Measurements from ENCODE around the gene DPH7.
A peak's percentile ranks its signal among the peaks of the same experiment; 100 is the strongest.
"Not testable (repeated sequence)": the region's sequence is repeated elsewhere in the genome, so short reads cannot be mapped to it uniquely, and the experiment has no call there.

The DPH7 gene

DNA sequence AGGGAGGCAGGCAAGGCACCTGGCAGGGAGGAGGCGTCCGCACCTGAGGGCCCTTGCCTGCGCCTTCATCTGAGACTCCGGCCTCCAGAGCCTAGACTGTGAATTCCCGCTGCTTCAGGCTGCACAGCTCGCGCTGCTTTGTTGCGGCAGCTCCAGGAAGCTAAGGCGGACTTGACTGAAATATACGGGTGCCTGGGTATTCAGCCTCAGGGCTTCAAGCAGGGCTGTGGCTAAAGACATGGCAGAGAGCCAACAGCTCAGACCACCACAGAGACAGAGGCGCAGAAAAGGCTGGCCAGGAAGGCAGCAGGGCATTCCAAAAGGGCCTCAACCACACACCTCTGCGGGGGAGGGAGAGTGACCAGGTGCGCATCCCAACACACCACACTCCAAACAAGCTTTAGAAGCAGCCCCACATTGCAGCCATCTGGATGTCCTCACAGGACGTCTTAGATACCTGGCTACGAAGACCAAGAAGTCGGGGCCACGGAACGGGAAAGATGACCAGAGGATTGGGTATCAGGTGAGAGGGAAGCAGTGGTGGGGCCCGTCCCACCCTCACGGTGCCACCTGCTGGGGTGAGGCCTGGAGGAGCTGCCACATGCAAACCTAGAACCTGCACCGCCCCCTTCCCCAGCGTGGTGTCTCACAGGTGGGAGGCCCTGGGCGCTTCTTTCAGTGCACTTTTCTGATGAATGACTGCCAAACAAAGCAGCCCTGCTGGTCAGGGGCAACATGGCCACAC lies 1.7 kb upstream of the DPH7 start:
- DNase-seq, result no peak

GRCh38 chr9:137579259-137579604 lies 507 bp upstream of the DPH7 start:
- DNase-seq, result no peak

DNA sequence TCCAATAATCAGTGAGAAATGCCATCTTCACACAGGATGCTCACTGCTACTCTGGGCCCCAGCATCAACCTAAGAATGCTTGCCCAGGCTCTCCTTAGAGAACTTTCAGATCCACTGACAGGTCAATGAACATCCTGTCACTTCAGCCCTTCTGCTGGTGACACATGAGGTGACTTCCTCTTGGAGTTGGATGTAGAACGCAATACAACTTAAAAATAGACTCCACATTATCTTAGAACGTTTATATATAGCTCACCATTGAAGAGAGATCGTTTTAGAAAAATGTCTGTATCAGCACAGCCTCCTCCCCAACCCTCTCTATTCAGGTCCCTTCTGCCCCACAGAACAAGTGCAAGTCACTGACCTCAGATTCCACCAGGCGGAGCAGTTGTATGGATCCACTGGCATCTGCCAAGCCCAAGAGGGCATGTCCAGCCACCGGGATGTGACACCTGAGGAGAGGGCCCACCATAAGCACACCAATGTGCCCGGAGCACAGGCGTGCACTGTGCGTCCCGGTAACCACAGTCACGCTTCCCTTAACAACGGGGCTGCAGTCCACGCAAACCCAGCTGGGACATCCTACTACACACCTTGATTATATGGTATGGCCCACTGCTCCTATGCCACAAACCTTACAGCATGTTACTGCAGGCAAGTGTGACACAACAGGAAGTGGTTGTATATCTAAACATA lies 2.9 kb downstream of the DPH7 start:
- DNase-seq, result no peak

DNA sequence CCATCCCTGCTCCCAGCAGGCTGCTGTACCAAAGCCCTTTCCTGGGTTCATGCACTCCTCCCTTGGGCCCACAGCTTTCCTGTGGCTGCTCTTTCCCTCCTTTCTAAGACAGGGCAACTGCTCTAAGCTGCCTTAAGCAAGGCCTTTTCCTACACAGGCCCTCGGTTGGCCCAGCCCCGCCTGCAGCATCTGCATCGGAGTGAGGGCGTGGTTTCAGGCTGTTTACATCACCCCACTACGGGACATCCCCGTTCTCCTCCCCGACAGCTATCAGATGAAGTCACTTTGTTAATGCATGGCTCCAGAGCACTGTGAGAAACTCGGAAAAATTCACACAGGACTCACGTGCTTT lies 3.4 kb downstream of the DPH7 start:
- peak; percentile 39 for DNase-seq

DNA sequence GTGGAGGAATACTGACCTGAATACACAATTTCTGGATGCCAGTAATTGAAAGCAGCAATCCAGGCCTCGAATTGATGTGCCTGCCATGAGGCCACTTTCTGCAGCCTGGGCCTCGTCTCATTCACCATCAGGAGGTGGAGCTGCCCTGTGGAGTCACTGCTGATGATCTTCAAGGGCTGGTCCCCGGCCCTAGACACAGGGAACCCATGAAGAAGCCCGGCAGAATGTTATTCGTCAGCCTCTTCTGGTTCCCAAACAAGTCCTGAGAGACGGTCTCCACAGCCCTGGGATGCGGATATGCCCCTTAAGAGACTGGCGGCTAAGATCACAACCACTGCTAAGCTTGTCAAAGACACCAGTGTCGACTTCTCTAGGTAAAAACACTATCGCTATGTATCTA lies 4.5 kb downstream of the DPH7 start:
- no peak for DNase-seq

DNA sequence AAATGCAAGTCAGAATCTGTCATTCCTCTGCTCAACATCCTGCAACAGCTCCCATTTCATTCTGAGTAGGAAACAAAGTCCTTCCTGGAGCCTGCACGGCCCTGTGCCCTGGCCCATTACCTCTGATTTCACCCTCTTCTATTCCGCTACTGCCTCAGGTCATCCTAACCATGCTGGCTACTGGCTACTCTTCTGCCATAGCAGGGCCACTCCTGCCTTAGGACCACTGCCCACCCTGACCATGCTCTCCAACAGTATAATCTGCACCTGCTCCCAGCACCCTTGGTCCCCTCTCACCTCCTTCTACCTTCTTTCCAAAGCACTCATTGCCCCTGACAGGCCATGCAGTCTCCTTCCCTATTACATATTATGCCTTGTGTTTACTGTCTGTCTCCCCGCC lies 8.2 kb downstream of the DPH7 start:
- no peak for DNase-seq

DNA sequence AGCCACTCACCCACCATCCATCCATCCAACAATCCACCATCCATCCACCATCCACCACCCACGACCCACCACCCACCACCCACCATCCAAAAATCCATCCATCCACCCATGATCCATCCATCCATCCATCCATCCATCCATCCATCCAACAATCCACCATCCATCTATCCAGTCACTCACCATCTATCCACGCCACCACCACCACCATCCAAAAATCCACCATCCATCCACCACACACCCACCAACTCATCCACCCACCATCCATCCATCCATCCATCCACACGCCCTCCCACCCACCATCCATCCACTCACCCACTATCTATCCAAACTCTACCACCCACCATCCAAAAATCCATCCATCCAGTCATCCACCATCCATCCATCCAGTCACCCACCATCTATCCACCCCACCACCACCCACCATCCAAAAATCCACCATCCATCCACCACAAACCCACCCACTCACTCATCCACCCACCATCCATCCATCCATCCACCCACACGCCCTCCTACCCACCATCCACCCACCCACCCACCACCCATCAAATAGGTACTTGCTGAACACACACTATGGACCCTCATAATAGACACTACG lies 9.0 kb downstream of the DPH7 start:
- no peak for DNase-seq

- not testable (repeated sequence) for DNase-seq
These were observed 10.3 kb downstream of the DPH7 start for GRCh38 chr9:137568445-137568844.

- no peak for DNase-seq
These were observed 13.8 kb downstream of the DPH7 start for GRCh38 chr9:137564817-137565411.

- DNase-seq, result no peak
These were observed 14.6 kb downstream of the DPH7 start for GRCh38 chr9:137564134-137564533.

GRCh38 chr9:137558127-137558526 lies 20.6 kb downstream of the DPH7 start:
- DNase-seq, result no peak

- no peak for DNase-seq
These were observed 22.5 kb downstream of the DPH7 start for GRCh38 chr9:137556069-137556838.

DNA sequence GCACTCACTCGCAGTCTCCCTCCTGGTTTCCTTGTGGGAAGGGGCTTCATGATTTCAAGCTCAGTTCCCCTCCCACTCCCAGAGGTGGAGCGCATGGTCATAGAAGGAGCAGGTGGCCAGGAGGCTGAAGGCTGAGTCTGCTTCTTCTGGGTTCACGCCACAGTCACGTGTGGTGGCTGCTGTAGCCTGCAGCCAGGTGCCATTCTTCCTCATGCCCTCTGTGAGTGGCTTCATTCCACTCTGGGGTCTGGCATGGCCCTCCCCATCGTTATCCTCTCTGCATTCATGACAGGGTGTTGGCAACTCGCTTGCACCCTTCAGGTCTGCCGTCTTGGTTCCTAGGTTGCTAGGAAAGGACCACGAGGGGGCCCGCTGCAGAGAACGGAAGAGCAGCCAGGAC lies 23.5 kb downstream of the DPH7 start:
- no peak for DNase-seq

GRCh38 chr9:137554349-137554748 lies 24.4 kb downstream of the DPH7 start:
- no peak for DNase-seq

- DNase-seq, result not testable (repeated sequence)
These were observed 25.1 kb downstream of the DPH7 start for GRCh38 chr9:137553654-137554053.

GRCh38 chr9:137552022-137552768 lies 26.5 kb downstream of the DPH7 start:
- DNase-seq, result peak; percentile 65

- DNase-seq, result peak; percentile 95
These were observed 27.3 kb downstream of the DPH7 start, which contains the start of gene MRPL41 for GRCh38 chr9:137551264-137552021. MRPL41 (plus strand) TSS chr9:137551879; CDS start chr9:137552082, 203 bp downstream.

DNA sequence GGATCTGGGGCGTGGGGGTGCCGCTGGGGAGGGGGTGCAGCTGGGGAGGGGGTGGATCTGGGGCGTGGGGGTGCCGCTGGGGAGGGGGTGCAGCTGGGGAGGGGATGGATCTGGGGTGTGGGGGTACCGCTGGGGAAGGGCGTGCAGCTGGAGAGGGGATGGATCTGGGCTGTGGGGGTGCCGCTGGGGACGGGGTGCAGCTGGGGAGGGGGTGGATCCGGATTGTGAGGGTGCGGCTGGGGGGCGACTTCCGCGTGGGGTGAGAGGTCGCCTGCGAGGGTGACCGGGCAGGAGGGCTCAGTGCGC lies 27.8 kb downstream of the DPH7 start:
- DNase-seq, result not testable (repeated sequence)

- DNase-seq, result peak; percentile 92
These were observed 28.5 kb downstream of the DPH7 start, which contains the start of gene PNPLA7 for GRCh38 chr9:137550231-137550621. PNPLA7 (minus strand) TSS chr9:137550402; CDS start chr9:137550197, 205 bp downstream.

DNA sequence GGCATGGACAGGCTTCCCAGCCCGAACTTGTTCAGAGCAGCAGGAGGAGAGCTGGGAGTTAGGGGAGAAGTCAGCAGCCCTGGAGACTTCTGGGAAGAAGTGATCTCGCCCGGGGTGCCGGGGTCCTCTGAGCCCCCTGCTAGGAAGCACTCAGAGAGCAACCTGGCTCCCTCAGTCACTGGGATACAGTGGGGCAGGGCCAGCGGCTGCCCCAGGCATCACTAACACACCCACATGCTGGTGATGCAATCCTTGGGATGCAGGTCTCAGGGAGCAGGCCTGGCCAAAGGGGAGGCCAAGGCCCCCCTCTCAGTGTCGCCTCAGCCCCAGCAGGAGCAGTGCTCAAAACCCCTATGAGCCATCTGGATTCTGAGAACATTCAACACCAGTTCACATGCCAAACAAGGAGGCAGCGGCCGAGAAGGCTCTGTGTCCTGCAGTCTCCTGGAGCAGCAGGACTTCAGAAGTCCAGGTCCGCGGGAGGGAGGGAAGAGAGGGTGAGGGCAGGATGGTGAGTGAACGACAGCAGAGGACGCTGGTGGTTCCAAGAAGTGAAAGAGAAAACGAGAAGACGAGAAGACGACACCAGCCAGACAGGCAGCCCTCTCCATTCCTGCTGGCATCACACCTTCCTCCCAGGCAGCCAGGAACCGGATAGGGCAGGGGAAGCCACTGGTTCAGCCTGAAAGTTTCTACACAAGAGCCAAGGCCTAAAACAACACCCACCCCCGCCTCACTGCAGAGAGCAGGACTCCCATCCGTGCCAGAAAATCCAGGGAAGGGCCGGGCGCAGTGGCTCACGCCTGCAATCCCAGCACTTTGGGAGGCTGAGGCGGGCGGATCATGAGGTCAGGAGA lies 30.8 kb downstream of the DPH7 start:
- no peak for DNase-seq

- no peak for DNase-seq
These were observed 33.6 kb downstream of the DPH7 start for GRCh38 chr9:137545123-137545522.
